Skeletal muscle tissue (tissue), 4 donors: ENCODE results near the gene MTSS2. TPM values are rescaled to one million over a fixed set of nuclear protein-coding genes. Genes with fewer than 3 reads are reported as not detected.

ENCODE experiments used
- H3K27ac ChIP-seq: one replicate; pipeline ENCODE4 v1.7.0; 2013; ENCODE audit warnings: mild to moderate bottlenecking, low read depth, low read length, inconsistent platforms
- H3K27me3 ChIP-seq, 3 donors: one replicate each; pipeline ENCODE4 v1.7.0; 2013; ENCODE audit warnings: low read length in 3 of 3; ENCODE audit not compliant: control insufficient read depth in 3 of 3, insufficient read depth in 3 of 3
- H3K36me3 ChIP-seq, 3 donors: one replicate each; pipeline ENCODE4 v1.7.0; 2013; ENCODE audit warnings: low read length in 3 of 3; ENCODE audit not compliant: control insufficient read depth in 3 of 3, insufficient read depth in 3 of 3
- H3K4me1 ChIP-seq, 3 donors: one replicate each; pipeline ENCODE4 v1.7.0; 2013; ENCODE audit warnings: low read length in 3 of 3, mild to moderate bottlenecking in 3 of 3; ENCODE audit not compliant: control insufficient read depth in 3 of 3, insufficient read depth in 3 of 3
- H3K4me3 ChIP-seq, 3 donors: one replicate each; pipeline ENCODE4 v1.7.0; 2013; ENCODE audit warnings: low read length in 3 of 3
- H3K9ac ChIP-seq, 3 donors: one replicate each; pipeline ENCODE4 v1.7.0; 2013; ENCODE audit warnings: low read length in 3 of 3, mild to moderate bottlenecking in 3 of 3, moderate library complexity in 2 of 3, low read depth in 1 of 3
- H3K9me3 ChIP-seq, 3 donors: one replicate each; pipeline ENCODE4 v1.7.0; 2013; ENCODE audit warnings: low read length in 3 of 3; ENCODE audit not compliant: control insufficient read depth in 3 of 3
- total RNA-seq: library from RNA; depleted of rRNA; stranded (reverse); fragments of >200 nt; gene quantifications from one replicate; pipeline ENCODE4 v1.2.3, GENCODE V29; 2014
- donor health status: Osteomylitis.

MTSS2 gene
- total RNA-seq, 1 donor from 2014 or later = 18.8 TPM

- H3K27ac ChIP-seq = peak overlapping the region; percentile 89
- peak overlapping the region; percentile 9 to 41 (median 30) for H3K4me3 ChIP-seq
- peak overlapping the region; percentile 54 to 77 (median 71) for H3K9ac ChIP-seq
- H3K27me3 ChIP-seq = no peaks in the 10 kb centered on the region
- peaks cover 0 to 7% (median 0%) of the 10 kb centered on the region in 3 donors for H3K36me3 ChIP-seq
- H3K4me1 ChIP-seq = peaks cover 40 to 52% (median 46%) of the 10 kb centered on the region in 3 donors
- H3K9me3 ChIP-seq = no peaks in the 10 kb centered on the region
Measured at GRCh38 chr16:70725912-70726828, 40.3 kb upstream of the MTSS2 start.

DNA sequence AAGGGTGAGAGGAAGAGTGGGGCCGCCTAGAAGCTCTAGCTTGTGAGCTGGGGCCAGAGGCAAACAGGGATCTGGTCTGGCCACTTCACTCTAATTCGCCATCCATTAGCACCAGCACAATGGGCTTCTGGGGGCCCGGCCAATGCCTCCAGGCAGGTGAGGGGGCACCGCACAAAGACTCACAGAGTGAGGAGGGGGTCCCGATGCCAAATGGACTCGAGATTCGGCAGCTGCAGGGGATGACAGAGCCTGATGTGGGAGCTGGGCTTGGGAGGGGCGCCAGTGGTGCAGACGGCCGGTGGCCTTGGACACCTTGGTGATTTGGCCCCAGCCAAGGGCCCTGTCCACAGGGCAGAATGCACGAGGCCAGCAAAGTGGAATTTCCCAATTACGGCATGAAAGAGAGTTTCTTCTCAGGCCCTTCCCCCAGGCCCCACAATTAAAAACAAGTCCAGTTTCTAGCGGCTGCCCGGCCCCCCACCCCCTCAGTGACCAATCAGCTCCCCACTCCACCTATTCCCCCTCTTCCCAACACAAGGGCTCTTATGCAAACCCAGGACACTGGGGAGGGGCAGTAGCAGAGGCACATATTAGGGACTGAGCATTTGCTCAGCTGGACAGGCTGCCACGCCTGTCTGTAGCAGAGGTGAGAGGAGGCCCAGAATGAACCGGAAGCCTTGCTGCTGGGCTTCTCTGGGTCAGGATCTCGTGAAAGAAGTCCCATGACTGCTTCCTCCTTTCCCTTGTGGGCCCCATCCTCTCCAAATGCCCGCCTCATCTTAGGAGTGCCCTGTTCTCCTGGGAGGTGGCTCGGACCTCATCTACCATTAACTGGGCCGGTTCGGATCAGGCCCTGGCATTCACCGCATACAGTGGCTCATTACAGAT is 39.4 kb upstream of the MTSS2 start:
- Histone ChIP-seq H3K4me1 (peaks cover 31 to 43% (median 37%) of the 10 kb centered on the region in 3 donors), H3K9me3 (no peaks in the 10 kb centered on the region), H3K27ac (peak overlapping the region; percentile 89), H3K27me3 (no peaks in the 10 kb centered on the region), H3K4me3 (peak overlapping the region; percentile 9 to 30 (median 29)), H3K36me3 (peaks cover 0 to 9% (median 1%) of the 10 kb centered on the region in 3 donors), H3K9ac (peak overlapping the region; percentile 54 to 77 (median 71))

GRCh38 chr16:70724146-70725023 is 38.5 kb upstream of the MTSS2 start:
- H3K27ac ChIP-seq = peak overlapping the region; percentile 89
- H3K4me1 ChIP-seq = peaks cover 29 to 39% (median 33%) of the 10 kb centered on the region in 3 donors
- no peak overlapping the region for H3K4me3 ChIP-seq
- H3K27me3 ChIP-seq = no peaks in the 10 kb centered on the region
- peaks cover 3 to 10% (median 4%) of the 10 kb centered on the region in 3 donors for H3K36me3 ChIP-seq
- H3K9ac ChIP-seq = peak overlapping the region in 1 of 3 donors; percentile 28
- H3K9me3 ChIP-seq = no peaks in the 10 kb centered on the region

- H3K27ac ChIP-seq = no peak overlapping the region
- peaks cover 29 to 39% (median 33%) of the 10 kb centered on the region in 3 donors for H3K4me1 ChIP-seq
- H3K27me3 ChIP-seq = no peaks in the 10 kb centered on the region
- peaks cover 3 to 8% (median 4%) of the 10 kb centered on the region in 3 donors for H3K36me3 ChIP-seq
- no peak overlapping the region for H3K9ac ChIP-seq
- H3K9me3 ChIP-seq = no peaks in the 10 kb centered on the region
- H3K4me3 ChIP-seq = no peak overlapping the region
Measured at GRCh38 chr16:70723740-70724145, 37.9 kb upstream of the MTSS2 start.

- H3K4me1 ChIP-seq = peaks cover 24 to 38% (median 26%) of the 10 kb centered on the region in 3 donors
- H3K9me3 ChIP-seq = no peaks in the 10 kb centered on the region
- no peaks in the 10 kb centered on the region for H3K27me3 ChIP-seq
Measured at GRCh38 chr16:70721202-70721963, 35.5 kb upstream of the MTSS2 start.

DNA sequence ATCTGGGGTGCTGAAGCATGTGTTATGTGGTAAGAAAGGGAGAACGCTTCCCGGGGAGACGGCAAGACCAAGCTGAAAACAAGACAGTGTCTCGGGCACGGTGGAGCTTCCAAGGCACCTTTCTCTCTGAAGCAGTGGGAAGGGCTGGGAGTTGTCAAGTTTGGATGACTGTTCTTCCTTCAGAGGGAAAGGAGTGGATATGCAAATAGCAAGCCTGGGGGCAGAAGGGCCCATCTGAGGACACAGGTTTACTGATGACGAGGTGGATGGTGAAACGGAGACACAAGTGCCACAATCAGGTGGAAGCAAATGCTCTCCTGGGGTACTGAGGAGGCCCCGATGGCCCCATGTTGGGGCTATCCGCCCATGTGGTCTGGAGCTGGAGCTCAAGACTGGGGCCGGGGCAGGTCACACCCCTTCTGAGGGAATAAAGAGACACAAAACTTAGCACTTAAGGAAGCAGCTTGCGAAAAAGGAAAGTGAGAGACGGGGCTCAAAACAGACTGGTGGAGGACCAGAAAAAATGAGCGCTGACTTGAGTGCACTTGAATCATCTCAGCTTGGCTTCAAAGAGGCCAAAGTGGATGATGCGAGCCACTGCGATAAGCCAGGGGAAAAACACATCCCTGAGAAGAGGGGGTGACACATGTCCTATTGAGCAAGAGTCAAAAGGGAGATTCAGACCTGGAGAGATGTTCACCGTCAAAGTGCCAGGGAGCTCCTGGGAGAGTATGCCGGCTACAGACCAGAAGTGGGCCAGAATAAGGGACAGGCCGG is 34.8 kb upstream of the MTSS2 start:
- no peak overlapping the region for H3K9ac ChIP-seq
- H3K4me1 ChIP-seq = peaks cover 24 to 38% (median 26%) of the 10 kb centered on the region in 3 donors
- H3K9me3 ChIP-seq = no peaks in the 10 kb centered on the region
- no peak overlapping the region for H3K4me3 ChIP-seq
- peaks cover 3 to 6% (median 4%) of the 10 kb centered on the region in 3 donors for H3K36me3 ChIP-seq
- no peak overlapping the region for H3K27ac ChIP-seq
- no peaks in the 10 kb centered on the region for H3K27me3 ChIP-seq

More at GRCh38 chr16:70721202-70721963, 35.5 kb upstream of the MTSS2 start:
- Histone ChIP-seq H3K9ac (no peak overlapping the region), H3K36me3 (peaks cover 3 to 6% (median 4%) of the 10 kb centered on the region in 3 donors), H3K27ac (no peak overlapping the region), H3K4me3 (no peak overlapping the region)

- Histone ChIP-seq H3K9me3 (no peaks in the 10 kb centered on the region), H3K9ac (peak overlapping the region in 2 of 3 donors; percentile 81 to 84), H3K27me3 (no peaks in the 10 kb centered on the region), H3K4me1 (peaks cover 29 to 59% (median 32%) of the 10 kb centered on the region in 3 donors), H3K4me3 (no peak overlapping the region), H3K36me3 (peaks cover 3 to 4% (median 4%) of the 10 kb centered on the region in 3 donors), H3K27ac (peak overlapping the region; percentile 98)
Measured at GRCh38 chr16:70717065-70717464, 31.2 kb upstream of the MTSS2 start.

- H3K4me1 ChIP-seq = peaks cover 35 to 68% (median 41%) of the 10 kb centered on the region in 3 donors
- H3K4me3 ChIP-seq = peak overlapping the region in 2 of 3 donors; percentile 44 to 64
- peak overlapping the region; percentile 98 for H3K27ac ChIP-seq
- H3K9ac ChIP-seq = peak overlapping the region; percentile 81 to 88 (median 84)
- no peaks in the 10 kb centered on the region for H3K27me3 ChIP-seq
- H3K36me3 ChIP-seq = peaks cover 2 to 4% (median 3%) of the 10 kb centered on the region in 3 donors
- H3K9me3 ChIP-seq = no peaks in the 10 kb centered on the region
Measured at GRCh38 chr16:70715860-70716357, 30.1 kb upstream of the MTSS2 start.
